Cardiac muscle cell (in vitro differentiated cells and primary cell): ENCODE measurements around the gene ZC3H14. TPM values are rescaled to one million over a fixed set of nuclear protein-coding genes. Genes with fewer than 3 reads are reported as not detected.

Experiments
- DNase-seq, 2 donors: peaks; one replicate each; pipeline versions ENCODE4 v3.0.0 to v3.0.0-alpha.2; 2010 to 2017; ENCODE audit warnings: low read depth in 1 of 2, low spot score in 1 of 2
- H3K27ac ChIP-seq: fragments of 200-600 bp; sonication (generic); 2 replicates; pipeline ENCODE4 v1.5.1; 2016
- H3K27me3 ChIP-seq: fragments of 200-600 bp; sonication (generic); 2 replicates; pipeline ENCODE4 v1.6.0; 2016; ENCODE audit warnings: control low read depth
- H3K36me3 ChIP-seq: fragments of 200-600 bp; sonication (generic); 2 replicates; pipeline ENCODE4 v1.5.1; 2016; ENCODE audit warnings: control low read depth
- H3K4me1 ChIP-seq: fragments of 200-600 bp; sonication (generic); 2 replicates; pipeline ENCODE4 v1.8.1; 2017; ENCODE audit warnings: low read depth, mild to moderate bottlenecking, mixed run types
- H3K4me3 ChIP-seq: fragments of 200-600 bp; sonication (generic); 2 replicates; pipeline ENCODE4 v1.5.1; 2016; ENCODE audit warnings: mild to moderate bottlenecking
- H3K9me3 ChIP-seq: fragments of 200-600 bp; sonication (generic); 2 replicates; pipeline ENCODE4 v1.5.1; 2017; ENCODE audit warnings: low read depth, mild to moderate bottlenecking, control low read depth
- CTCF ChIP-seq: IDR thresholded peaks from 2 replicates; pipeline ENCODE4 v1.5.1; 2012; ENCODE audit warnings: low read depth, mild to moderate bottlenecking, low read length
- polyA plus RNA-seq: library from polyadenylated mRNA; unstranded; fragments of >200 nt; fragmentation: Nextera tagmentation; extraction: Ambion mirVana; gene quantifications from 2 replicates; pipeline ENCODE4 v1.2.1, GENCODE V29; 2016
- total RNA-seq: library from RNA; depleted of rRNA; stranded (reverse); fragments of >200 nt; gene quantifications from 2 replicates; pipeline ENCODE4 v1.2.3, GENCODE V29; 2016

ZC3H14 gene
- total and polyA plus RNA-seq, 2 experiments from 2014 or later: 71.3 to 87.4 TPM

- no peak for TF ChIP-seq CTCF
- peak; percentile 83 to 86 for DNase-seq
- peak within 1 kb of the TSS; percentile 80 for H3K4me3 ChIP-seq
- H3K4me1 ChIP-seq: peaks cover 19% of the 10 kb centered on the region
- peak within 1 kb of the TSS; percentile 95 for H3K27ac ChIP-seq
- H3K9me3 ChIP-seq: no peaks in the 10 kb centered on the region
- H3K27me3 ChIP-seq: no peaks in the 10 kb centered on the region
- H3K36me3 ChIP-seq: no peaks in the 10 kb centered on the region
Measured at GRCh38 chr14:88554457-88555286, 8.2 kb upstream of the ZC3H14 start, which contains the start of gene PTPN21. Gene PTPN21, minus strand, starts transcription at chr14:88555007. Its CDS starts 4,590 bp downstream, at chr14:88550417.

GRCh38 chr14:88556581-88556980 is 6.3 kb upstream of the ZC3H14 start:
- no peak for TF ChIP-seq CTCF
- H3K27me3 ChIP-seq: no peaks in the 10 kb centered on the region
- no peaks in the 10 kb centered on the region for H3K36me3 ChIP-seq
- H3K9me3 ChIP-seq: no peaks in the 10 kb centered on the region
- H3K4me3 ChIP-seq: no peak overlapping the region
- H3K4me1 ChIP-seq: peaks cover 19% of the 10 kb centered on the region
- no peak overlapping the region for H3K27ac ChIP-seq
- DNase-seq: no peak

GRCh38 chr14:88559852-88560251 is 3.0 kb upstream of the ZC3H14 start:
- Histone ChIP-seq H3K27me3 (no peaks in the 10 kb centered on the region), H3K9me3 (no peaks in the 10 kb centered on the region), H3K4me1 (peaks cover 19% of the 10 kb centered on the region), H3K36me3 (no peaks in the 10 kb centered on the region), H3K4me3 (no peak overlapping the region), H3K27ac (no peak overlapping the region)
- DNase-seq: peak in 1 of 2 donors; percentile 69
- peak; percentile 51 for TF ChIP-seq CTCF

GRCh38 chr14:88562532-88562830 is 356 bp upstream of the ZC3H14 start:
- Histone ChIP-seq H3K9me3 (no peaks in the 10 kb centered on the region), H3K27me3 (no peaks in the 10 kb centered on the region), H3K4me1 (no peaks in the 10 kb centered on the region), H3K36me3 (peaks cover 2% of the 10 kb centered on the region), H3K4me3 (peak overlapping the region; percentile 90), H3K27ac (no peak overlapping the region)
- no peak for TF ChIP-seq CTCF
- no peak for DNase-seq

- no peak for TF ChIP-seq CTCF
- Histone ChIP-seq H3K27me3 (no peaks in the 10 kb centered on the region), H3K36me3 (peaks cover 15% of the 10 kb centered on the region), H3K9me3 (no peaks in the 10 kb centered on the region), H3K4me3 (peak overlapping the region; percentile 90), H3K4me1 (no peaks in the 10 kb centered on the region), H3K27ac (peak overlapping the region; percentile 97)
- DNase-seq: no peak
Measured at GRCh38 chr14:88563845-88564244, 1.0 kb downstream of the ZC3H14 start.
